Rectal smooth muscle tissue (tissue), 1 donor: ENCODE results near the gene TPK1.

ENCODE experiments used
- H3K27ac ChIP-seq: one replicate; pipeline ENCODE4 v1.7.0; 2013; ENCODE audit warnings: low read depth, low read length, inconsistent platforms
- H3K27me3 ChIP-seq: one replicate; pipeline ENCODE4 v1.7.0; 2013; ENCODE audit warnings: low read length; ENCODE audit not compliant: control insufficient read depth, insufficient read depth
- H3K36me3 ChIP-seq: one replicate; pipeline ENCODE4 v1.7.0; 2013; ENCODE audit warnings: low read length; ENCODE audit not compliant: control insufficient read depth, insufficient read depth
- H3K4me1 ChIP-seq: one replicate; pipeline ENCODE4 v1.7.0; 2013; ENCODE audit warnings: low read length; ENCODE audit not compliant: control insufficient read depth, insufficient read depth
- H3K4me3 ChIP-seq: one replicate; pipeline ENCODE4 v1.7.0; 2013; ENCODE audit warnings: low read length
- H3K9ac ChIP-seq: one replicate; pipeline ENCODE4 v1.7.0; 2013; ENCODE audit warnings: low read length

TPK1 gene

GRCh38 chr7:144632724-144633123 is 203.1 kb downstream of the TPK1 start:
- Histone ChIP-seq H3K9ac (no peak overlapping the region), H3K4me1 (no peaks in the 10 kb centered on the region), H3K27me3 (no peaks in the 10 kb centered on the region)

GRCh38 chr7:144629598-144629997 is 206.3 kb downstream of the TPK1 start:
- no peak overlapping the region for H3K4me3 ChIP-seq
- no peaks in the 10 kb centered on the region for H3K27me3 ChIP-seq
- H3K9ac ChIP-seq: no peak overlapping the region
- H3K27ac ChIP-seq: no peak overlapping the region
- no peaks in the 10 kb centered on the region for H3K4me1 ChIP-seq
- H3K36me3 ChIP-seq: no peaks in the 10 kb centered on the region

More at GRCh38 chr7:144632724-144633123, 203.1 kb downstream of the TPK1 start:
- no peak overlapping the region for H3K4me3 ChIP-seq
- no peak overlapping the region for H3K27ac ChIP-seq
- no peaks in the 10 kb centered on the region for H3K36me3 ChIP-seq

GRCh38 chr7:144629011-144629410 is 206.8 kb downstream of the TPK1 start:
- Histone ChIP-seq H3K4me1 (no peaks in the 10 kb centered on the region), H3K27me3 (no peaks in the 10 kb centered on the region), H3K36me3 (no peaks in the 10 kb centered on the region), H3K4me3 (no peak overlapping the region), H3K27ac (no peak overlapping the region), H3K9ac (no peak overlapping the region)

GRCh38 chr7:144628176-144628575 is 207.7 kb downstream of the TPK1 start:
- Histone ChIP-seq H3K36me3 (no peaks in the 10 kb centered on the region), H3K27me3 (no peaks in the 10 kb centered on the region), H3K9ac (no peak overlapping the region), H3K27ac (no peak overlapping the region), H3K4me3 (no peak overlapping the region), H3K4me1 (no peaks in the 10 kb centered on the region)

- no peaks in the 10 kb centered on the region for H3K36me3 ChIP-seq
- H3K4me1 ChIP-seq: peaks cover 3% of the 10 kb centered on the region
- H3K27ac ChIP-seq: no peak overlapping the region
- H3K9ac ChIP-seq: no peak overlapping the region
- no peak overlapping the region for H3K4me3 ChIP-seq
- no peaks in the 10 kb centered on the region for H3K27me3 ChIP-seq
Measured at GRCh38 chr7:144622745-144623144, 213.1 kb downstream of the TPK1 start.

GRCh38 chr7:144606261-144606660 is 229.6 kb downstream of the TPK1 start:
- no peaks in the 10 kb centered on the region for H3K36me3 ChIP-seq
- H3K4me3 ChIP-seq: no peak overlapping the region
- H3K27me3 ChIP-seq: no peaks in the 10 kb centered on the region
- H3K27ac ChIP-seq: no peak overlapping the region
- H3K4me1 ChIP-seq: no peaks in the 10 kb centered on the region
- H3K9ac ChIP-seq: no peak overlapping the region

GRCh38 chr7:144596953-144597352 is 238.9 kb downstream of the TPK1 start:
- Histone ChIP-seq H3K27ac (no peak overlapping the region), H3K27me3 (no peaks in the 10 kb centered on the region), H3K36me3 (no peaks in the 10 kb centered on the region), H3K9ac (no peak overlapping the region), H3K4me1 (no peaks in the 10 kb centered on the region), H3K4me3 (no peak overlapping the region)

- Histone ChIP-seq H3K27me3 (no peaks in the 10 kb centered on the region), H3K36me3 (no peaks in the 10 kb centered on the region), H3K9ac (no peak overlapping the region), H3K27ac (no peak overlapping the region), H3K4me3 (no peak overlapping the region), H3K4me1 (no peaks in the 10 kb centered on the region)
Measured at GRCh38 chr7:144594580-144594979, 241.3 kb downstream of the TPK1 start.

- Histone ChIP-seq H3K9ac (no peak overlapping the region), H3K4me1 (no peaks in the 10 kb centered on the region), H3K27me3 (no peaks in the 10 kb centered on the region), H3K27ac (peak overlapping the region; percentile 16), H3K36me3 (no peaks in the 10 kb centered on the region), H3K4me3 (no peak overlapping the region)
Measured at GRCh38 chr7:144588559-144589051, 247.2 kb downstream of the TPK1 start.

GRCh38 chr7:144587701-144588100 is 248.2 kb downstream of the TPK1 start:
- Histone ChIP-seq H3K36me3 (no peaks in the 10 kb centered on the region), H3K27me3 (no peaks in the 10 kb centered on the region), H3K4me1 (no peaks in the 10 kb centered on the region), H3K27ac (no peak overlapping the region), H3K9ac (no peak overlapping the region), H3K4me3 (no peak overlapping the region)

- no peaks in the 10 kb centered on the region for H3K27me3 ChIP-seq
- H3K36me3 ChIP-seq: no peaks in the 10 kb centered on the region
Measured at GRCh38 chr7:144584726-144585125, 251.1 kb downstream of the TPK1 start.

GRCh38 chr7:144579687-144580086 is 256.2 kb downstream of the TPK1 start:
- Histone ChIP-seq H3K4me1 (no peaks in the 10 kb centered on the region), H3K4me3 (no peak overlapping the region), H3K9ac (no peak overlapping the region), H3K27ac (no peak overlapping the region), H3K27me3 (no peaks in the 10 kb centered on the region), H3K36me3 (no peaks in the 10 kb centered on the region)

More at GRCh38 chr7:144584726-144585125, 251.1 kb downstream of the TPK1 start:
- no peak overlapping the region for H3K9ac ChIP-seq
- no peak overlapping the region for H3K4me3 ChIP-seq
- no peak overlapping the region for H3K27ac ChIP-seq
- H3K4me1 ChIP-seq: no peaks in the 10 kb centered on the region

- Histone ChIP-seq H3K36me3 (no peaks in the 10 kb centered on the region), H3K27me3 (no peaks in the 10 kb centered on the region), H3K4me3 (no peak overlapping the region), H3K4me1 (no peaks in the 10 kb centered on the region), H3K27ac (no peak overlapping the region), H3K9ac (no peak overlapping the region)
Measured at GRCh38 chr7:144575456-144575855, 260.4 kb downstream of the TPK1 start.
